Measurements from ENCODE around the gene MIAT. TPM values are rescaled to one million over a fixed set of nuclear protein-coding genes. Genes with fewer than 3 reads are reported as not detected.

Gene MIAT
- total RNA-seq, 3 donors from 2014 or later (not counting 1 experiment from before 2014, with no cell fraction given): 75.3 to 105 (median 76.3) TPM

GRCh38 chr22:26672590-26673468 is 15.4 kb downstream of the MIAT start:
- H3K4me3 ChIP-seq (ENCODE audit: low read length): peak overlapping the region; percentile 65
- no peaks in the 10 kb centered on the region for H3K27me3 ChIP-seq (ENCODE audit: control insufficient read depth, insufficient read depth, low read length)
- peak overlapping the region; percentile 91 for H3K27ac ChIP-seq (ENCODE audit: low read length)
- Mint-ChIP-seq H3K4me3 (peak overlapping the region; percentile 96), H3K27me3 (ENCODE audit: low read depth in 2 of 2) (no peaks in the 10 kb centered on the region), H3K36me3 (no peaks in the 10 kb centered on the region), H3K9me3 (no peaks in the 10 kb centered on the region), H3K4me1 (peaks cover 80 to 88% of the 10 kb centered on the region in 2 donors), H3K27ac (peak overlapping the region; percentile 95 to 99)
- ATAC-seq (peak; percentile 60 to 87 (median 77)), DNase-seq (peak; percentile 87 to 97)
- H3K9me3 ChIP-seq (ENCODE audit: control insufficient read depth, insufficient read depth, low read length): no peaks in the 10 kb centered on the region
- intact Hi-C loops (cut with micrococcal nuclease): loop anchor here (1.0 to 10.0 kb wide), 4 partner anchors 30 to 308 kb away; partner anchors contain the start of genes HPS4, SRRD and TPST2
- H3K36me3 ChIP-seq (ENCODE audit: control insufficient read depth, insufficient read depth, low read length): peaks cover 2% of the 10 kb centered on the region
- H3K4me1 ChIP-seq (ENCODE audit: control insufficient read depth, insufficient read depth, low read length): peaks cover 86% of the 10 kb centered on the region
- WGBS (ENCODE audit: insufficient coverage): under 1% methylated on average over 36 of the region's 36 CpGs
- TF ChIP-seq, protein P1, sequence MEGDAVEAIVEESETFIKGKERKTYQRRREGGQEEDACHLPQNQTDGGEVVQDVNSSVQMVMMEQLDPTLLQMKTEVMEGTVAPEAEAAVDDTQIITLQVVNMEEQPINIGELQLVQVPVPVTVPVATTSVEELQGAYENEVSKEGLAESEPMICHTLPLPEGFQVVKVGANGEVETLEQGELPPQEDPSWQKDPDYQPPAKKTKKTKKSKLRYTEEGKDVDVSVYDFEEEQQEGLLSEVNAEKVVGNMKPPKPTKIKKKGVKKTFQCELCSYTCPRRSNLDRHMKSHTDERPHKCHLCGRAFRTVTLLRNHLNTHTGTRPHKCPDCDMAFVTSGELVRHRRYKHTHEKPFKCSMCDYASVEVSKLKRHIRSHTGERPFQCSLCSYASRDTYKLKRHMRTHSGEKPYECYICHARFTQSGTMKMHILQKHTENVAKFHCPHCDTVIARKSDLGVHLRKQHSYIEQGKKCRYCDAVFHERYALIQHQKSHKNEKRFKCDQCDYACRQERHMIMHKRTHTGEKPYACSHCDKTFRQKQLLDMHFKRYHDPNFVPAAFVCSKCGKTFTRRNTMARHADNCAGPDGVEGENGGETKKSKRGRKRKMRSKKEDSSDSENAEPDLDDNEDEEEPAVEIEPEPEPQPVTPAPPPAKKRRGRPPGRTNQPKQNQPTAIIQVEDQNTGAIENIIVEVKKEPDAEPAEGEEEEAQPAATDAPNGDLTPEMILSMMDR (IDR thresholded peaks at IDR 0.05): no peak

DNA sequence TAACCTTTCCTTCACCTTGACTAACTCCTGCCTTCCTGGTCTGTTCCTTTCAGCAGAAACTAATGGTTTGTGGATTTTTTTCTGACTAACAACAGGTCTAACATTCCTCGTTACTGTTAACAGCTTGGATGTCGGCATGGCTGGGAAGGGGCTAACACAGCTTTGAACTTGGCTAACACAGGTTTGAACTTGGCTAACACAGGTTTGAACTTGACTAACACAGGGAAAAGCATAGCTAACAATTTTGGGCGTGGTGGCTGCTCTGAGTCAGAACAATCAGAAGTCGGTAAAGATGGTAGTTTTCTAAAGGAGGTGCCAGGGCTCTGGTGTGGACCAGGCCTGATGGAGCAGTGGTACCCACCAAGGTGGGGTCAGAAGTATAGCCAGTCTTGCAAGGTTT is 16.1 kb downstream of the MIAT start:
- TF ChIP-seq, protein P1 (IDR thresholded peaks at IDR 0.05): no peak
- ATAC-seq (no peak), DNase-seq (peak in 1 of 2 donors; percentile 52)
- WGBS (ENCODE audit: insufficient coverage): 37% methylated on average over 4 of the region's 4 CpGs
- H3K27me3 ChIP-seq (ENCODE audit: control insufficient read depth, insufficient read depth, low read length): no peaks in the 10 kb centered on the region
- H3K4me3 ChIP-seq (ENCODE audit: low read length): peak overlapping the region; percentile 65
- peaks cover under 1% of the 10 kb centered on the region for H3K36me3 ChIP-seq (ENCODE audit: control insufficient read depth, insufficient read depth, low read length)
- no peaks in the 10 kb centered on the region for H3K9me3 ChIP-seq (ENCODE audit: control insufficient read depth, insufficient read depth, low read length)
- Mint-ChIP-seq H3K9me3 (no peaks in the 10 kb centered on the region), H3K4me3 (peak overlapping the region; percentile 96), H3K4me1 (peaks cover 82 to 93% of the 10 kb centered on the region in 2 donors), H3K27me3 (ENCODE audit: low read depth in 2 of 2) (no peaks in the 10 kb centered on the region), H3K36me3 (no peaks in the 10 kb centered on the region), H3K27ac (peak overlapping the region; percentile 95 to 99)
- peak overlapping the region; percentile 91 for H3K27ac ChIP-seq (ENCODE audit: low read length)
- intact Hi-C loops (cut with micrococcal nuclease): loop anchor here (2.0 to 10.0 kb wide), 3 partner anchors 81 to 309 kb away; partner anchors contain the start of genes HPS4, SRRD and TPST2
- peaks cover 86% of the 10 kb centered on the region for H3K4me1 ChIP-seq (ENCODE audit: control insufficient read depth, insufficient read depth, low read length)

DNA sequence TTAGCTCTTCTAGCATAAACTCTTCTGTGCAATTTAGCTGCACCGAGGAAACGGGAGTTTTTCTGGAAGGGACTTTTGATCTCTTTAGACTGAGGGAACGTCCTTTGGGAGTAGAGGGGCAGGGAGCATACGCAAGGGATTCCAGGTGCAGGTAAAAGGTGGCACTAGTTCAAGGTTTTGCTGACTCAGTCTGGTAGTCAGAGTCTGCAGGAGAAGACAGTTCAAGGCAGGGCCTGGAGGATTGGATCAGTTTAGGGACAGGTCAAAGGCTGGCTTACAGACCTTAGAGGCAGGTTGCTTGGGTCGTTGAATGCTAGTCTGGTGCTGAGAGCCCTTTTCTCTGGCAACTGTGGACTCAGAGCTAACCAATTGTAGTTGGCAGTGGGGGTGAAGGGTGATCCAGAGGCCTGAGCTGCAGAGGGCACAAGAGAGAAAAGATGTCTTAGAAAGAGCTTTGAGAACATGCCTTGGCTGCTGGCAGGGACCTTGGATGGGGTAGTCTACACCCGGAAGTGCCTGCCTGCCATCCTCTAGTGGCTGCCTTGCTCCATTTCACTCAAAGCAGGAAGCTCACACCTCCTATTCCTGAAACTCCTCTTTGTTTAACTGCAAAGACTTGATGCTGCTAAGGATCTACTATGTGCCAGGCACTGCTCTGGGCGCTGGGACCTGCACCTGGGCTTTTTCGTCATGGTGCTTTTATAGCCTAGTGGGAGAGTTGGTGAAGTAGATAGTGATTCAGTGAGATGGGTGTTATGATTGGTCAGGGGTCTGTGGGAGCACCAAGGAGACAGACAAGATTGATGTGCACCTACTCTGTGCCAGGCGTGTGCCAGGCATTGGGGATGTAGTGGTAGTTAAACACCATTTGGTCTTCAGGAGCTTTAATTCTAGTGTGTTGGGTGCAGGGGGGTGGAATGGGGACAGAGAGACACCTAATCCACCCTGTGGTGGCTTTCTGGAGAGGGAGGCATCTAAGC is 17.1 kb downstream of the MIAT start:
- peak overlapping the region; percentile 65 for H3K4me3 ChIP-seq (ENCODE audit: low read length)
- peak overlapping the region; percentile 91 for H3K27ac ChIP-seq (ENCODE audit: low read length)
- WGBS (ENCODE audit: insufficient coverage): 70% methylated on average over 9 of the region's 9 CpGs
- peak in 1 of 2 donors; percentile 64 for DNase-seq
- Mint-ChIP-seq H3K27ac (peak overlapping the region; percentile 95 to 99), H3K4me3 (peak overlapping the region; percentile 96), H3K9me3 (no peaks in the 10 kb centered on the region), H3K4me1 (peaks cover 79 to 93% of the 10 kb centered on the region in 2 donors), H3K36me3 (no peaks in the 10 kb centered on the region), H3K27me3 (ENCODE audit: low read depth in 2 of 2) (no peaks in the 10 kb centered on the region)
- no peaks in the 10 kb centered on the region for H3K9me3 ChIP-seq (ENCODE audit: control insufficient read depth, insufficient read depth, low read length)
- H3K4me1 ChIP-seq (ENCODE audit: control insufficient read depth, insufficient read depth, low read length): peaks cover 81% of the 10 kb centered on the region
- no peaks in the 10 kb centered on the region for H3K27me3 ChIP-seq (ENCODE audit: control insufficient read depth, insufficient read depth, low read length)
- peaks cover 2% of the 10 kb centered on the region for H3K36me3 ChIP-seq (ENCODE audit: control insufficient read depth, insufficient read depth, low read length)
- TF ChIP-seq, protein P1 (IDR thresholded peaks at IDR 0.05): no peak
- no peak for ATAC-seq
- intact Hi-C loops (cut with micrococcal nuclease): loop anchor here (5.0 to 10.0 kb wide), 2 partner anchors 82 to 310 kb away; partner anchors contain the start of gene TPST2
